Lung microvascular endothelial cell (primary cell): ENCODE measurements around the gene RTCA. TPM values are rescaled to one million over a fixed set of nuclear protein-coding genes. Genes with fewer than 3 reads are reported as not detected.
"Not testable (repeated sequence)": the region's sequence is repeated elsewhere in the genome, so short reads cannot be mapped to it uniquely, and the experiment has no call there.

Source experiments
- DNase-seq, 2 donors: peaks; one replicate each; pipeline versions ENCODE4 v3.0.0 to v3.0.0-alpha.2; 2010; ENCODE audit warnings: low read depth in 2 of 2
- total RNA-seq: library from RNA; depleted of rRNA; stranded (reverse); fragments of >200 nt; gene quantifications from 2 replicates; pipeline ENCODE4 v1.2.1, GENCODE V29; 2014

The RTCA gene
- total RNA-seq, 1 donor from 2014 or later: 27.0 TPM

DNA sequence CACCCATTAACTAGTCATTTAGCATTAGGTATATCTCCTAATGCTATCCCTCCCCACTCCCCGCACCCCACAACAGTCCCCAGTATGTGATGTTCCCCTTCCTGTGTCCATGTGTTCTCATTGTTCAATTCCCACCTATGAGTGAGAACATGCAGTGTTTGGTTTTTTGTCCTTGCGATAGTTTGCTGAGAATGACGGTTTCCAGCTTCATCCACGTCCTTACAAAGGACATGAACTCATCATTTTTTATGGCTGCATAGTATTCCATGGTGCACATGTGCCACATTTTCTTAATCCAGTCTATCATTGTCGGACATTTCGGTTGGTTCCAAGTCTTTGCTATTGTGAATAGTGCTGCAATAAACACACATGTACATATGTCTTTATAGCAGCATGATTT lies 7.6 kb upstream of the RTCA start:
- not testable (repeated sequence) for DNase-seq

DNA sequence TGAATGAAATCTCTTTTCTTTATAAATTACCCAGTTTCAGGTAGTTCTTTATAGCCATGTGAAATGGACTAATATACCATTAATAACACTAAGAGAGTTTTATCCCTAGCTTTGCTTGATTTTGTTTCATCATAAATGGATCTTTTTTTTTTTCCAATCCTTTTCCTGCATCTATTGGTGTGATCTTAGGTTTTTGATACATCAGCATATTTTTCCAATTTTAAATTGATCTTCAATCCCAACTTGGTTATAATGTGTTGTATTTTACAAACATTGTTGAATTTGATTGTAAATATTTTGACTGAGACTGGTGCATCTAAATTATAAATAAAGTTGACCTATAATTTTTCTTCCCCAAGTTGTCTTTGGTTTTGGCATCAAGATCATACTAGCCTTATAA lies 4.3 kb upstream of the RTCA start:
- no peak for DNase-seq

DNA sequence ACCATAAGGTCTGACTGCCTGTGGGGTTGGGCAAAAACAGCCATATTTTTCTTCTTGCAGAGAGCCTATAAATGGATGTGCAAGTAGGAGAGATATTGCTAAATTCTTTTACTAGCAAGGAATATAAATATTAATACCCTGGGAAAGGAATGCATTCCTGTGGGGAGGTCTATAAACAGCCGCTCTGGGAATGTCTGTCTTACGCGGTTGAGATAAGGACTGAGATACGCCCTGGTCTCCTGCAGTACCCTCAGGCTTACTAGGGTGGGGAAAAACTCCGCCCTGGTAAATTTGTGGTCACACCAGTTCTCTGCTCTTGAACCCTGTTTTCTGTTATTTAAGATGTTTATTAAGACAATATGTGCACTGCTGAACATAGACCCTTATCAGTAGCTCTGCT lies 1.9 kb upstream of the RTCA start:
- not testable (repeated sequence) for DNase-seq

DNA sequence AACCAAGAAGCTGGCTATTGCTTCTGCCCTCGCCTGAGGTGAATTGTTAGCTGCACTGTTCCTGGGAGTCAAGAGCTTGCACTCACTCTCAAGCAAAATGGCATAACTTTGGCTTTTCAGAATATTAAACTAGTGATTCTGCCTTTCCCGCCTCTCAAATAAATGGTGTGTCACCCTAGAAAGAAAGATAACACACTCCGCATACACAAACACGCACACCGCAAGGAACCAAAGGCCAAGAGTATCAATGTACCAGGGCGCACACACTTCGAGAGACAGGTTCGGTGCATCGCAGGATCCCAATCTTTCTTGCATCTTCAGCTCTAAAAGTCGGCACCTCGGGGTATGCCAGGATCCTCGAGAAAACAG lies 470 bp upstream of the RTCA start:
- DNase-seq: peak; percentile 52 to 55

- DNase-seq: peak; percentile 7 to 20
These were observed 725 bp downstream of the RTCA start for GRCh38 chr1:100266741-100267140.

GRCh38 chr1:100267284-100267683 lies 1.3 kb downstream of the RTCA start:
- DNase-seq: no peak

DNA sequence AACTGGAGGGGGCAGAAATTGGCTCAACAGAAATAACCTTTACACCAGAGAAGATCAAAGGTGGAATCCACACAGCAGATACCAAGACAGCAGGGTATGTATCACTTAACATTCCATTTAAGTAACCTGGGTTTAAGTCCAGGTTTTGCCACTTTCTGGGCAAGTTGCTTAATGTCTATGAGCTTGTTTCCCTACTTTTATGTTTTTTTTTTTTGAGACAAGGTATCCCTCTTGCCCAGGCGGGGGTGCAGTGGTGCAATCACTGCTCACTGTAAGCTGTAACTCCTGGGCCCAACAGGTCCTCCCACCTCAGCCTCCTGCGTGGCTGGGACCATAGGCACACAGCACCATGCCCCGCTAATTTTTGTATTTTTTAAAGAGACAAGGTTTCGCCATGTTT lies 2.2 kb downstream of the RTCA start:
- DNase-seq: no peak

DNA sequence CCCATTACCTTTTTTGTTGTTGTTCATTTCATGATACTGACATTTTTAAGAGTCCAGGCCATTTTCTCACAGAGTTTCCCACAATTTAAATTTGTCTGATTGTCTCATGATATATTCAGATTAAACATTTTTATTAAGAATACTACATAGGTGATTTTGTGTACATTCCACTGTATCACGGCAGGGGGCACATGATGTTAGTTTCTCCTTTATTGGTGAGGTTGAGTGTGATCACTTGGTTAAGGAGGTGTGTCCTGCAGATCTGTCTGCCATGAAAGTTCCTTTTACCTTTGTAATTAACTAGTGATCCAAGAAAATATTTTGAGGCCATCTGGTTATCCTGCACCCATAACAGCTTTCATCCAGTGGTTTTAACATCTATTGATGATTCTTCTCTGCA lies 11.8 kb downstream of the RTCA start:
- DNase-seq: peak; percentile 56 to 57

GRCh38 chr1:100279358-100279923 lies 13.4 kb downstream of the RTCA start:
- no peak for DNase-seq

DNA sequence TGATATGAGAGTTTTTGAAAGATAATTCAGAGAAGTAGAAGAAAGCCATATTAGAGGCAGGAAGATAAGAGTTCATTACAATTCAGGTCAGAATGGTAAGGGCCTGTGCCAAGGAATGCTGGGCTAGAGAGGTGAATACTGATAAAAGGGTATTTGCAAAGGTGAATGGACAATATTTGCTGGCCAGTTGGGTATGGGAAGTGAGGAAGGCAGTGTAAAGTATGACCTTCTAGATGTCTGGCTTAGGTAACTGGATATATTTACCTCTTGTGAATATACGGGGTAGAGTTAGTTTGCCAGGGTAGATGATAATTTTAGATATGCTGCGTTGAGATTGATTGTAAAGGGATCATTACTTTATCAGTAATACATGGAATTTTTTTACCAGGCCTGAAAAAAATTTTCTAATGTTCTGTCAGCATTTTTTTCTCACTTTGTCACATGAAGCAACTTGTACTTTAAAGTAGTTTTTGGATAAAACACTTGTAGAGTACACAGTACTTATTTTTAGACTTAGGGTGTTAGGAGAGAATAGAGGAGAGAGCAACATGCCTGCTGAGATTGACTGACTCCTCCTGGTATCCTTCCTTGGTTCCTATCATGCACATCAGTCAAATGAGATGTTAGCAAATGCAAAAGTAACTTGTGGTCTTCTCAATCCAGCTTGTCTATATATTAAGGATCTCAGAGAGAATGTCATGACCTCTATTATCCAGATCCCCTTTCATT lies 14.1 kb downstream of the RTCA start:
- DNase-seq: no peak

GRCh38 chr1:100284591-100284990 lies 18.6 kb downstream of the RTCA start:
- DNase-seq: no peak

DNA sequence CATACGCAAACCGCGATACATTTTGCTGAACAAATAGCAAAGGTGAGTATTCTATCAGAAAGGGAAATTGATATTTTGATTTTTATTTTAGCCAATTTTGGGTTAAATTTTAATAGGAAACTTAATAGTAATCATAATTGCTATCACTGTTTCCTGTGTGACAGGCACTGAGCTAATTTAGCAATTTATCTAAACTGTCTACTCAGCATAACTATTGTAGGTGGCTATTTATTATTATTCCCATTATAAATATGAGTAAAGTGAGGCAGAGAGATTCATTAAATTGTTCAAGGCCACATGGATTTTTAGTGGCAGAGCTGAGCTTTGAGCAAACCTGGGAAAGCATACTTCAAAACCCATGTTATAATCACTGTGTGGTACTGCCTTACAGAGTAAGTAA lies 21.1 kb downstream of the RTCA start:
- DNase-seq: no peak

DNA sequence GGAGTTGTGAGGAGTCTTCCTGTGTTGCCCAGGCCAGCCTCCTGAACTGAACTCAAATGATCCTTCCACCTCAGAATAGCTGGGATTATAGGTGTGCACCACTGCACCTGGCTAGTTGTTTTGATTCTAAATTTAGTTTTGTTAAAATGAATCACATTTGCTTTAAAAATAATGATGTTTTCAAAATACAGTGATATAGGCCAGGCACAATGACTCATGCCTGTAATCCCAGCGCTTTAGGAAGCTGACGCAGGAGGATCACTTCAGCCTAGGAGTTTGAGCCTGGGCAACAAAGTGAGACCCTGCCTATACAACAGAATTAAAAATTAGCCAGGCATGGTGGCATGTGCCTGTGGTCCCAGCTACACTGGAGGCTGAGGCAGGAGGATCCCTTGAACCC lies 24.3 kb downstream of the RTCA start:
- peak; percentile 82 to 83 for DNase-seq

- peak; percentile 93 to 95 for DNase-seq
These were observed 26.7 kb downstream of the RTCA start for GRCh38 chr1:100292711-100293110.

GRCh38 chr1:100296140-100296539 lies 30.1 kb downstream of the RTCA start:
- DNase-seq: no peak

DNA sequence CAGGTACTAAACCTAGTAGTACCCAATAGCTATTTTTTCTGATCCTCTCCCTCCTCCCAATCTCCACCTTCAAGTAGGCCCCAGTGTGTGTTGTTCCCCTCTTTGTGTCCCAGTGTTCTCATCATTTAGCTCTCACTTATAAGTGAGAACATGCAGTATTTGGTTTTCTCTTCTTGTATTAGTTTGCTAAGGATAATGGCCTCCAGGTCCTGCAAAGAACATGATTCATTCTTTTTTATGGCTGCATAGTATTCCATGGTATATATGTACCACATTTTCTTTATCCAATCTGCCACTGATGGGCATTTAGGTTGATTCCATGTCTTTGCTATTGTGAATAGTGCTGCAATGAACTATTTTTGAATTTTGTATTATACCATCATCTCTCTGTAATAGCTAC lies 31.0 kb downstream of the RTCA start:
- DNase-seq: not testable (repeated sequence)

DNA sequence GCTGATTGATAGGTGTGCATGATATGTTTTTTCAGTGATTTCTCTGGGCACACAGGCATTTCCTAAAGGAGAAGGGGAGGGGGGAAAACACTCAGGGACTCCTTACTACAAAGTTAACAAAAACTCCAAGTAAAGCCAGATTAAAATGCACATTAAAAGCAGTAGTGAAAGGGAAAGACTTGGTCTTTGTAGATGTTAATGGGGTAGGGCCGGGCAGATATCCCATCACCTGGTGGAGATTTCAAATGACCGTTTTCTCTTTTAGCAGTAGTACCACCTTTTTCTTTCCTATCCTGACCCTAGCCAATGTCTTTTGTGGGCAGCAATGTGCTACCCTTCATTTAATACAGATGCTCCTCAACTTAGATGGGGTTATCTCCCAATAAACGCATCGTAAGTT lies 32.5 kb downstream of the RTCA start:
- DNase-seq: no peak

- no peak for DNase-seq
These were observed 33.7 kb downstream of the RTCA start for GRCh38 chr1:100299521-100300222.

DNA sequence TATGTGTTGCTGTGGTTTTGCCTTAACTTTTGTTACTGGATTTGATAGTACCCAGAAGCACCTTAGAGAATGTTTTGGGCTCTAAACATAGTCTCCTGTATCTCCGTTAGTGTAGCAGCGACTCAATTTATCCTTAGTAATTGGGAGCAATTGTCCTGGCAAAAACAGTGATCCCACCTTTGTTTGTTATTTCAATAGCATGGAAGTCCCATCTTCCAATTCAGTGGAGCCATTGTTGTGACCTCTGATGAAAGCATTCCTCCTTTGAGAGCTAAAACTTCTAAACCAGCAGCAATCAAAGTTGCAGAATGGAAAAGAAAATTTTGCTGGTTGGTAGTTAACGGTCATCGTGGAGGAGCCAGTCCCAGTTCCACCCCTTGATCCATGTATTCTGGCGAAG lies 34.7 kb downstream of the RTCA start:
- DNase-seq: no peak

DNA sequence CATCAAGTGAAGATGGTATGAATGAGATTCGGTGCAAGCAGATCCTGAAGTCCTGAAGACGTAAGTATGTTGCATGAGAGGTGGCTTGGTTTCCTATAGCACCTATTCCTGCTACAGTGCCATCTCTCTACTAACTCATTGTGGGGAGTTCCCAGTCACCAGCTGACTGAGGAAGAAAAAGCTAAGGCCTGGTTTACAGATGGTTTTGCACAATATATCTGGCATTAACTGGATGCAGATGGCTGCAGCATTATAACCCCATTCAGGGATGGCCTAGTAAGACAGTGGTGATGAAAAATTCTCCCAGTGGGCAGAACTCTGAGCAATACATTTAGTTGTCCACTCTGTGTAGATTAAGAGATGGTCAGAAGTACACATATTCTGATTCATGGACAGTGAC lies 36.7 kb downstream of the RTCA start:
- DNase-seq: no peak

GRCh38 chr1:100304227-100304626 lies 38.2 kb downstream of the RTCA start:
- no peak for DNase-seq

DNA sequence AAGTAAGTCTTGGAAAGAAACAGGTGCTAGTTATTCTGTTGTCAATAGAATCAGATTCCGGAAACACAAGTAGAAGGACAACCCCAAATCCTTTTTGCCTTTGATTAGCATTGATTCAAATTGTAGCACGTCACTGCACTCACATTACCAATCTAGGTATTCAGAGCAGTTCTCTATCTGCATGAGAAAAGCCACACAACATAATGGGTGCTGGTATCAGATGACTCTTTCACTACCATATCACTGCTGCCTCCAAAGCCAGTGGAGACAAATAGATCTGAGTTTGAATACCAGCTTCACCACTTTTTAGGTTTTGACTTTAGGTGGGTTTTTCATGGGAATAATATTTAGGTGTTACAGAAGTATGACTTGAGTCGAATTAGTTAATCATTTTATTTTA lies 38.9 kb downstream of the RTCA start:
- no peak for DNase-seq

DNA sequence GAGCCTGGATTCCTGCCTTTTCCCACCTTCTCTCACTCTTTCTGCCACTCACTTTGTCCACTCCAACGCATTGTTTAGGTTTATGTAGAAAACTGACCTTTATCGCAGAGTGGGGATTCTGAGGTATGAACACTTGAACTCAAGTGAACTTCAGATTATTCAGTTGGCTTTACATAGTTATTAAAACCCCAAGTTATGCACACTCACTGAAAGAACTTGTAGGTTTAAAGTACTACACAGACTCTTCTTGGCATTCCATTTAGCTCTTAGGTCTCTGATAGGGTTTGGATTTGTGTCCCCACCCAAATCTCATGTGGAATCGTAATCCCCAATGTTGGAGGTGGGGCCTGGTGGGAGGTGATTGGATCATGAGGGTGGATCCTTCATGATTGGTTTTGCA lies 39.9 kb downstream of the RTCA start:
- no peak for DNase-seq
